ENCODE results near the gene ZNF775.

DNA sequence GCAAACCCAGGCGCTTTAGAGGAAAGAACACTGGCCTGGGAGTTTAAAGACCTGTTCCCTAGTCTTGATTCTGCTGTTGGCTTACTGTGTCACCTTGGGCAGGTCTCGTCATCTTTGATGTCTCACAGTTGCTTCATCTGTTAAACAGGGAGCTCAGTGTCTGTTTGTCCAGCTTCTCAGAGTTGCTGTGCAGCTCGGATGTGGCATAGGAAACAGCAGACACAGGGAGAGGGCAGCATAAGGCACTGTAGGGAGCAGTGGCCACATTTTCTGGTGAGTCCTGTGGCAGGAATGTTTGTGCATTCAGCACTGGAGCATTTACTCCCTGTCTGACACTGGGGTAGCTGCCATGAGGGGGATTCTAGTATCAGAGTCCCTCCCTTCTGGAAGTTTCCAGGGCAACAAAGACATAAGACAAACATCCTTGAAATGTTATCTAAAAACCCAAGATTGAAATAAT, 8.5 kb upstream of the ZNF775 start:
- TF ChIP-seq CTCF (optimal IDR thresholded peaks at IDR 0.05 in 1 of 3, IDR thresholded peaks at IDR 0.05 in 1 of 3, conservative IDR thresholded peaks at IDR 0.05 in 1 of 3; ENCODE audit: extremely low read depth in 1 of 3, insufficient read depth in 2 of 3, low read length in 3 of 3) (no peak), EZH2 (IDR thresholded peaks at IDR 0.05; ENCODE audit: low read length) (no peak)

Data from keratinocyte (primary cell).